HepG2 (cell line): ENCODE measurements around the gene ASB3. TPM values are rescaled to one million over a fixed set of nuclear protein-coding genes. Genes with fewer than 3 reads are reported as not detected.

Experiments
- CCDC6 ChIP-seq: sonication (generic); formaldehyde crosslinking; IDR thresholded peaks from 2 replicates; pipeline ENCODE4 v1.8.1; 2022; ENCODE audit warnings: mild to moderate bottlenecking, missing genetic modification reagents, moderate library complexity
- FIP1L1 ChIP-seq: fragments of 200-400 bp; formaldehyde crosslinking; IDR thresholded peaks from 2 replicates; pipeline ENCODE4 v1.6.1; 2018; ENCODE audit warnings: low read depth, mild to moderate bottlenecking, low read length, moderate library complexity, borderline replicate concordance; ENCODE audit not compliant: insufficient read depth
- ISX ChIP-seq: sonication (generic); formaldehyde crosslinking; conservative IDR thresholded peaks from 2 replicates; pipeline ENCODE4 v1.5.0; 2020; ENCODE audit warnings: missing genetic modification reagents
- KDM5B ChIP-seq: sonication (generic); formaldehyde crosslinking; IDR thresholded peaks from 2 replicates; pipeline ENCODE4 v1.4.0; 2020; ENCODE audit warnings: missing genetic modification reagents, mild to moderate bottlenecking, borderline replicate concordance
- KLF12 ChIP-seq: sonication (generic); formaldehyde crosslinking; IDR thresholded peaks from 2 replicates; pipeline ENCODE4 v1.4.0; 2020; ENCODE audit warnings: missing genetic modification reagents, borderline replicate concordance
- MBNL3 ChIP-seq: fragments of 250-450 bp; sonication (Bioruptor Pico); conservative IDR thresholded peaks from 2 replicates; pipeline ENCODE4 v1.8.0; 2022; ENCODE audit warnings: mild to moderate bottlenecking, inconsistent platforms
- MEF2D ChIP-seq: sonication (generic); formaldehyde crosslinking; IDR thresholded peaks from 2 replicates; pipeline ENCODE4 v1.5.1; 2020; ENCODE audit warnings: mild to moderate bottlenecking, missing genetic modification reagents
- NRL ChIP-seq: sonication (generic); formaldehyde crosslinking; IDR thresholded peaks from 2 replicates; pipeline ENCODE4 v1.5.0; 2020; ENCODE audit warnings: missing genetic modification reagents, mild to moderate bottlenecking, moderate library complexity, borderline replicate concordance
- RARG ChIP-seq: sonication (generic); formaldehyde crosslinking; IDR thresholded peaks from 2 replicates; pipeline ENCODE4 v1.4.0; 2020; ENCODE audit warnings: low read depth, mild to moderate bottlenecking, missing genetic modification reagents
- RBM39 ChIP-seq: fragments of 200-400 bp; formaldehyde crosslinking; IDR thresholded peaks from one replicate; pipeline ENCODE4 v1.6.1; 2018; ENCODE audit warnings: antibody characterized with exemption, mild to moderate bottlenecking, low read depth, low read length; ENCODE audit not compliant: poor library complexity, severe bottlenecking
- SMAD1 ChIP-seq: sonication (generic); formaldehyde crosslinking; IDR thresholded peaks from 2 replicates; pipeline ENCODE4 v1.4.0; 2020; ENCODE audit warnings: missing genetic modification reagents, low read depth, mild to moderate bottlenecking, borderline replicate concordance
- SMAD3 ChIP-seq: sonication (generic); formaldehyde crosslinking; IDR thresholded peaks from 2 replicates; pipeline ENCODE4 v1.4.0; 2020; ENCODE audit warnings: missing genetic modification reagents
- TMF1 ChIP-seq: sonication (generic); formaldehyde crosslinking; IDR thresholded peaks from 2 replicates; pipeline ENCODE4 v1.8.1; 2022; ENCODE audit warnings: low read depth, missing genetic modification reagents
- ZBTB20 ChIP-seq: sonication (generic); formaldehyde crosslinking; IDR thresholded peaks from 2 replicates; pipeline ENCODE4 v1.8.1; 2023; ENCODE audit warnings: missing genetic modification reagents, low read depth, mild to moderate bottlenecking, borderline replicate concordance
- ZC3H13 ChIP-seq: sonication (generic); formaldehyde crosslinking; IDR thresholded peaks from 2 replicates; pipeline ENCODE4 v1.8.1; 2023; ENCODE audit warnings: mild to moderate bottlenecking, missing genetic modification reagents, moderate library complexity
- ZMYM4 ChIP-seq: sonication (generic); formaldehyde crosslinking; IDR thresholded peaks from 2 replicates; pipeline ENCODE4 v1.8.1; 2023; ENCODE audit warnings: mild to moderate bottlenecking, missing genetic modification reagents
- ZNF101 ChIP-seq: sonication (generic); formaldehyde crosslinking; IDR thresholded peaks from 2 replicates; pipeline ENCODE4 v1.4.0; 2020; ENCODE audit warnings: mild to moderate bottlenecking, low read depth, missing genetic modification reagents, borderline replicate concordance
- ZNF20 ChIP-seq: sonication (generic); formaldehyde crosslinking; IDR thresholded peaks from 2 replicates; pipeline ENCODE4 v1.4.0; 2020; ENCODE audit warnings: mild to moderate bottlenecking, moderate library complexity, missing genetic modification reagents
- ZNF234 ChIP-seq: sonication (generic); formaldehyde crosslinking; conservative IDR thresholded peaks from 2 replicates; pipeline ENCODE4 v1.5.1; 2020; ENCODE audit warnings: mild to moderate bottlenecking, missing genetic modification reagents
- ZNF251 ChIP-seq: sonication (generic); formaldehyde crosslinking; IDR thresholded peaks from 2 replicates; pipeline ENCODE4 v1.9.0; 2021; ENCODE audit warnings: mild to moderate bottlenecking, missing genetic modification reagents
- ZNF276 ChIP-seq: sonication (generic); formaldehyde crosslinking; IDR thresholded peaks from 2 replicates; pipeline ENCODE4 v1.4.0; 2020; ENCODE audit warnings: mild to moderate bottlenecking, low read depth, missing genetic modification reagents
- ZNF709 ChIP-seq: sonication (generic); formaldehyde crosslinking; IDR thresholded peaks from 2 replicates; pipeline ENCODE4 v1.5.0; 2020; ENCODE audit warnings: mild to moderate bottlenecking, missing genetic modification reagents
- ZNF720 ChIP-seq: sonication (generic); formaldehyde crosslinking; IDR thresholded peaks from 2 replicates; pipeline ENCODE4 v1.4.0; 2020; ENCODE audit warnings: missing genetic modification reagents
- ZNF747 ChIP-seq: sonication (generic); formaldehyde crosslinking; IDR thresholded peaks from 2 replicates; pipeline ENCODE4 v1.8.1; 2023; ENCODE audit warnings: missing genetic modification reagents, mild to moderate bottlenecking, borderline replicate concordance
- polyA plus RNA-seq, 8 experiments: library from polyadenylated mRNA; depleted of rRNA in 3 of 8; stranded (reverse) in 7 of 8; unstranded in 1 of 8; fragments of >200 nt; fragmentation: Illumina TruSeq in 4 of 8; extraction: Trizol in 4 of 8; gene quantifications; 2 replicates each; pipeline versions ENCODE4 v1.2.1 to v1.2.3, GENCODE V29; 2011 to 2016; ENCODE audit warnings: low read depth in 4 of 8, missing spikeins in 1 of 8, mixed read lengths in 1 of 8; ENCODE audit not compliant: insufficient read depth in 1 of 8
- total RNA-seq, 5 experiments: library from RNA; depleted of rRNA; stranded (reverse); fragments of >200 nt; fragmentation: Illumina TruSeq; extraction: Trizol; gene quantifications; 2 replicates each; pipeline ENCODE4 v1.2.3, GENCODE V29; 2016; ENCODE audit warnings: low read depth in 1 of 5
- TF ChIP-seq, protein P1 (sequence below): sonication (generic); formaldehyde crosslinking; IDR thresholded peaks from 2 replicates; pipeline ENCODE4 v1.8.0; 2023; ENCODE audit warnings: mild to moderate bottlenecking, missing genetic modification reagents
- TF ChIP-seq, protein P2 (sequence below): sonication (generic); formaldehyde crosslinking; IDR thresholded peaks from 2 replicates; pipeline ENCODE4 v1.8.1; 2023; ENCODE audit warnings: missing genetic modification reagents, inconsistent platforms, borderline replicate concordance

ASB3 gene
- total and polyA plus RNA-seq, 2 of the 13 experiments (the other 11 are each of a cell fraction or from before 2014, with no cell fraction given): 40.1 to 41.8 TPM

DNA sequence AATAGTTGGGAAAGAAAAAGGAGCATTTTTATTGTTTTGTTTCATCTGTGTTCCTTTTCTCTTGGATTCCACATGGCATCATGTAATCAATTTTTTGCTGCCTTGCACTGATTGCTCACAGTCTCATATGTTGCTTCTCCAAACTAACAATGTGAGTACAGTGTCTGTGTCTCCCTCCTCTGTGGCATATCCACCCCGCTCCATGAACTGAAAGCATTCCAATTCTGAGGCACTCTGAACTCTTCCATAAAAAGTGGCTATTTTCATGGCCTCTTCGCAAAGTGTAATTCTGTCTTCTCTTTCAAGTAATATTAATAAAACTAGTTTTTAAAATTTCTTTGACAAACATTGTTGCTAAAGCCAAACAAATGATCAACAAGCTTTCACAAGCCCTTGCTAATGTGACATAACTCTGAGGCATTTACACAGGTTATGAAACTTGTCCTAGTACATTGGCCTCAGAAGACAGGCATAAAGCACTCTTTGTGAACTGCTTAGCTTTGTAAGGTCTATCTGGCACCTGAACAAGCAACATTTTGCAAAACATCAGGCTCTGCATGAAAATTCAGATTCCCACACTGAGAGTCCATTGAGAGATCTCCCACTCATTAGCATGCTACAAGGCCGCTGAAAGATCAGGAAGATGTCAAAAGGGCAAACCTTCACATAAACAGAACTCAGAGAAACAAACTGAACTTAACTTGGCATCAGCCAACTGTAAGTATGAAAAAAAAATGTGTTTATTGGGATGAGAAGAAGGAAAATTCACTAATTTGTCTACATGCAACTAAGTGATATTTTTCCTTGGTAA is 40.0 kb upstream of the ASB3 start (continued):
- TF ChIP-seq TMF1 (CRISPR knock-in tag) (no peak), SMAD3 (CRISPR knock-in tag) (peak; percentile 99), RBM39 (no peak), KLF12 (CRISPR knock-in tag) (no peak), MEF2D (CRISPR knock-in tag) (peak; percentile 86; the same call in 1 of the 2 replicates), ZNF276 (CRISPR knock-in tag) (no peak), ZNF720 (CRISPR knock-in tag) (no peak), ZNF747 (CRISPR knock-in tag) (peak; percentile 56; the same call in 1 of the 2 replicates), KDM5B (CRISPR knock-in tag) (no peak), CCDC6 (peak; percentile 95), ZNF709 (CRISPR knock-in tag) (peak; percentile 43; the same call in 1 of the 2 replicates), MBNL3 (no peak), ZNF101 (0 out of 2 replicates have a peak, but pooled peaks have one; percentile 63), ZNF20 (CRISPR knock-in tag) (no peak), ZMYM4 (CRISPR knock-in tag) (peak; percentile 46), ZNF234 (CRISPR knock-in tag) (0 out of 2 replicates have a peak, but pooled peaks have one; percentile 26), NRL (CRISPR knock-in tag) (no peak), ZBTB20 (CRISPR knock-in tag) (peak; percentile 65; the same call in 1 of the 2 replicates), RARG (CRISPR knock-in tag) (no peak; the same call in 1 of the 2 replicates), SMAD1 (no peak), FIP1L1 (no peak), ZNF251 (CRISPR knock-in tag) (no peak), ISX (CRISPR knock-in tag) (no peak), ZC3H13 (CRISPR knock-in tag) (0 out of 2 replicates have a peak, but pooled peaks have one; percentile 73)
- TF ChIP-seq, protein P1, sequence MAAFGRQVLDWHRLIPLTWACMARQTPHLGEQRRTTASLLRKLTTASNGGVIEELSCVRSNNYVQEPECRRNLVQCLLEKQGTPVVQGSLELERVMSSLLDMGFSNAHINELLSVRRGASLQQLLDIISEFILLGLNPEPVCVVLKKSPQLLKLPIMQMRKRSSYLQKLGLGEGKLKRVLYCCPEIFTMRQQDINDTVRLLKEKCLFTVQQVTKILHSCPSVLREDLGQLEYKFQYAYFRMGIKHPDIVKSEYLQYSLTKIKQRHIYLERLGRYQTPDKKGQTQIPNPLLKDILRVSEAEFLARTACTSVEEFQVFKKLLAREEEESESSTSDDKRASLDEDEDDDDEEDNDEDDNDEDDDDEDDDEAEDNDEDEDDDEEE (CRISPR knock-in tag): no peak
- TF ChIP-seq, protein P2, sequence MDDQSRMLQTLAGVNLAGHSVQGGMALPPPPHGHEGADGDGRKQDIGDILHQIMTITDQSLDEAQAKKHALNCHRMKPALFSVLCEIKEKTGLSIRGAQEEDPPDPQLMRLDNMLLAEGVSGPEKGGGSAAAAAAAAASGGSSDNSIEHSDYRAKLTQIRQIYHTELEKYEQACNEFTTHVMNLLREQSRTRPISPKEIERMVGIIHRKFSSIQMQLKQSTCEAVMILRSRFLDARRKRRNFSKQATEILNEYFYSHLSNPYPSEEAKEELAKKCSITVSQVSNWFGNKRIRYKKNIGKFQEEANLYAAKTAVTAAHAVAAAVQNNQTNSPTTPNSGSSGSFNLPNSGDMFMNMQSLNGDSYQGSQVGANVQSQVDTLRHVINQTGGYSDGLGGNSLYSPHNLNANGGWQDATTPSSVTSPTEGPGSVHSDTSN: no peak
